Mammary epithelial cell (primary cell): ENCODE results near the gene UBFD1.

Source experiments
- EZH2 ChIP-seq: IDR thresholded peaks from 2 replicates; pipeline ENCODE4 v1.6.1; 2012; ENCODE audit warnings: low read length, inconsistent platforms, borderline replicate concordance
- TF ChIP-seq, protein P1 (sequence below), 2 donors: IDR thresholded peaks in 1 of 2; conservative IDR thresholded peaks in 1 of 2; 2 replicates each; pipeline ENCODE4 v1.5.1; 2011 to 2012; ENCODE audit warnings: inconsistent platforms in 2 of 2, low read length in 2 of 2, mild to moderate bottlenecking in 2 of 2, control low read depth in 1 of 2, low read depth in 1 of 2; ENCODE audit not compliant: insufficient read depth in 1 of 2; ENCODE audit errors: extremely low read depth in 1 of 2

DNA sequence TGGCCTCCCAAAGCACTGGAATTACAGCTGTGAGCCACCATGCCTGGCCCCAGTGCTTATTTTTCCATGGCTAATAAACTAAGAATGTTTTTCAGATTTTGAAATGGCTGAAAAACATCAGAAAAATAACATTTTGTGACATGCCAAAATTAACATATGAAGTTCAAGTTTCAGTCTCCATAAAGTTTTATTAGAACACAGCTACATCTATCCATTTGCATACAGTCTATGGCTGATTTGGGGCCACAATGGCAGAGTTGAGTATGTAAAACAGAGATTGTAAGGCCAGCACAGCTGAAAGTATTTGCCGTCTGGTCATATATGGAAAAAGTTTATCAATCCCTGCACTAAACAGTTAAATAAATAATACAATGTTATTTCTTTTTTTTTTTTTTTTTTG, 52.4 kb downstream of the UBFD1 start:
- TF ChIP-seq, protein P1, sequence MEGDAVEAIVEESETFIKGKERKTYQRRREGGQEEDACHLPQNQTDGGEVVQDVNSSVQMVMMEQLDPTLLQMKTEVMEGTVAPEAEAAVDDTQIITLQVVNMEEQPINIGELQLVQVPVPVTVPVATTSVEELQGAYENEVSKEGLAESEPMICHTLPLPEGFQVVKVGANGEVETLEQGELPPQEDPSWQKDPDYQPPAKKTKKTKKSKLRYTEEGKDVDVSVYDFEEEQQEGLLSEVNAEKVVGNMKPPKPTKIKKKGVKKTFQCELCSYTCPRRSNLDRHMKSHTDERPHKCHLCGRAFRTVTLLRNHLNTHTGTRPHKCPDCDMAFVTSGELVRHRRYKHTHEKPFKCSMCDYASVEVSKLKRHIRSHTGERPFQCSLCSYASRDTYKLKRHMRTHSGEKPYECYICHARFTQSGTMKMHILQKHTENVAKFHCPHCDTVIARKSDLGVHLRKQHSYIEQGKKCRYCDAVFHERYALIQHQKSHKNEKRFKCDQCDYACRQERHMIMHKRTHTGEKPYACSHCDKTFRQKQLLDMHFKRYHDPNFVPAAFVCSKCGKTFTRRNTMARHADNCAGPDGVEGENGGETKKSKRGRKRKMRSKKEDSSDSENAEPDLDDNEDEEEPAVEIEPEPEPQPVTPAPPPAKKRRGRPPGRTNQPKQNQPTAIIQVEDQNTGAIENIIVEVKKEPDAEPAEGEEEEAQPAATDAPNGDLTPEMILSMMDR (conservative IDR thresholded peaks at IDR 0.05 in 1 of 2, IDR thresholded peaks at IDR 0.05 in 1 of 2; ENCODE audit: extremely low read depth in 1 of 2, insufficient read depth in 1 of 2, low read depth in 1 of 2, low read length in 2 of 2) = no peak
- no peak for TF ChIP-seq EZH2
